GM19351 (cell line): ENCODE data around the gene ANAPC4.
"Not testable (repeated sequence)": the region's sequence is repeated elsewhere in the genome, so short reads cannot be mapped to it uniquely, and the experiment has no call there.

Source experiments
- ATAC-seq: cut with Tn5 transposase; IDR thresholded peaks from one replicate; pipeline ENCODE4 v1.9.1; 2021; ENCODE audit warnings: mild to moderate bottlenecking, moderate library complexity; ENCODE audit not compliant: unreplicated experiment

ANAPC4 gene, protein sequence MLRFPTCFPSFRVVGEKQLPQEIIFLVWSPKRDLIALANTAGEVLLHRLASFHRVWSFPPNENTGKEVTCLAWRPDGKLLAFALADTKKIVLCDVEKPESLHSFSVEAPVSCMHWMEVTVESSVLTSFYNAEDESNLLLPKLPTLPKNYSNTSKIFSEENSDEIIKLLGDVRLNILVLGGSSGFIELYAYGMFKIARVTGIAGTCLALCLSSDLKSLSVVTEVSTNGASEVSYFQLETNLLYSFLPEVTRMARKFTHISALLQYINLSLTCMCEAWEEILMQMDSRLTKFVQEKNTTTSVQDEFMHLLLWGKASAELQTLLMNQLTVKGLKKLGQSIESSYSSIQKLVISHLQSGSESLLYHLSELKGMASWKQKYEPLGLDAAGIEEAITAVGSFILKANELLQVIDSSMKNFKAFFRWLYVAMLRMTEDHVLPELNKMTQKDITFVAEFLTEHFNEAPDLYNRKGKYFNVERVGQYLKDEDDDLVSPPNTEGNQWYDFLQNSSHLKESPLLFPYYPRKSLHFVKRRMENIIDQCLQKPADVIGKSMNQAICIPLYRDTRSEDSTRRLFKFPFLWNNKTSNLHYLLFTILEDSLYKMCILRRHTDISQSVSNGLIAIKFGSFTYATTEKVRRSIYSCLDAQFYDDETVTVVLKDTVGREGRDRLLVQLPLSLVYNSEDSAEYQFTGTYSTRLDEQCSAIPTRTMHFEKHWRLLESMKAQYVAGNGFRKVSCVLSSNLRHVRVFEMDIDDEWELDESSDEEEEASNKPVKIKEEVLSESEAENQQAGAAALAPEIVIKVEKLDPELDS

DNA sequence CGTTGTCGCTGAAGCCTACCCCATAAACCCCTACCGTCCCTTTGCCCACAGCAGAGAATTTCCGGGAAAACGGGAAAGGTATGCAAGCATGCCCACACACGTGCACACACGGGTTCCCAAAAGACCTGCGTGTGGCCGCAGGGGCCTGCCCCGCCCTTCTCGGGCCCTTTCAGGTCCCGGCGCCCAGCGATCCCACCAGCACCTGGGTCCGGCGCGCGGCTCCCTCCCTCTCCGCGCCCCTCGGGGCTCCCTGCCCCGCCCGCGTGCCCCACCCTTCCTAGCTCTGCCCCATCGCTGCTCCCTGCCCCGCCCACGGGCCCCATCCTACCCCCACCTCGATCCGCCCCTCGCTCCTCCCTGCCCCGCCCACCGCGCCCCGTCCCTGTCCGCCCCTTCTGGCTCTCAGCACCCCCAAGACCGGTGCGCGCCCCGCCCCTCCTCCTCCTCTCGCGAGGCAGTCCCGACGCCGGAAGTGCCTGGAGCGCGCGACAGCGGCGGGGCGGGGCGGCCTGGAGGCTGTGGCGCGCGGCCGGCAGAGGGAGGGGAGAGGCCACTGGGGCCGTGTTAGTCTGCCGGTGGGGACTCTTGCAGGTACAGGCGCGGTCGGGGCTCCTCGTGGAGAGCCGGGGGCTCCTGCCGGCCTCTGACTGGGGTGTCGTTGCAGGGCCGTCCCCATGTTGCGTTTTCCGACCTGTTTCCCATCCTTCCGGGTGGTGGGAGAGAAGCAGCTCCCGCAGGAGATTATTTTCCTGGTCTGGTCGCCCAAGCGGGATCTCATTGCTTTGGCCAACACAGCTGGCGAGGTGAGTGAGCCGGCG, at the start of gene ANAPC4:
Gene ANAPC4 (plus strand): TSS at position 510 of the 818 bp plus-strand sequence. CDS start 165 bp downstream, at position 675.
- peak; percentile 94 for ATAC-seq

DNA sequence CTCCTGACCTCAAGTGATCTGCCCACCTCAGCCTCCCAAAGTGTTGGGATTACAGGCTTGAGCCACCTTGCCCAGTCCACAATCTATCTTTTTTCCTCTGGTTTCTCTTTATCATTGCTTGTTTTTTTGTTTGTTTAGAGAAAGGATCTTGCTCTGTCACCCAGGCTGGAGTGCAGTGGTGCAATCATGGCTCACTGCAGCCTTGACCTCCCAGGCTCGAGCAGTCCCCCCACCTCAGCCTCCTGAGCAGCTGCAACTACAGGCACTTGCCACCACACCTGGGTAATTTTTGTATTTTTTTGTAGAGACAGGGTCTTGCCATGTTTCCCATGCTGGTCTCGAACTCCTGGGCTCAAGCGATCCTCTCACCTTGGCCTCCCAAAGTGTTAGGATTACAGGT, 48.6 kb upstream of the ANAPC4 start:
- ATAC-seq: not testable (repeated sequence)

DNA sequence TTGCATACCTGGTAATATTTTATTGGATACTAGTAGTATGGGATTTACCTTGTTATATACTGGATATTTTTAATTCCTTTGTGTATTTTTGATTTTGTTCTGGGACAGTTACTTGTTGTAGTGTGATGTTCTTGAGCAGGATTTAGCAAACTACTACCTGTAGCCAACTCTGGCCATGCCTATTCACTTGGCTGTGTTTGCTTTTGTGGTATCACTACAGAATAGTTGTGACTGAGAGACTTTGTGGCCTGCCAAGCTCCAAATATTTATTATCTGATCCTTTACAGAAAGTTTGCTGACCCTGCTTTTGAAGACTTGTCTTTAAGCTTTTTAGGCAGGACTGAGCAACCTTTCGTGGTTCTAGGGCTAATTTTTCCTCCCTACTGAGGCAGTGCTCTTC, 46.7 kb upstream of the ANAPC4 start:
- no peak for ATAC-seq

DNA sequence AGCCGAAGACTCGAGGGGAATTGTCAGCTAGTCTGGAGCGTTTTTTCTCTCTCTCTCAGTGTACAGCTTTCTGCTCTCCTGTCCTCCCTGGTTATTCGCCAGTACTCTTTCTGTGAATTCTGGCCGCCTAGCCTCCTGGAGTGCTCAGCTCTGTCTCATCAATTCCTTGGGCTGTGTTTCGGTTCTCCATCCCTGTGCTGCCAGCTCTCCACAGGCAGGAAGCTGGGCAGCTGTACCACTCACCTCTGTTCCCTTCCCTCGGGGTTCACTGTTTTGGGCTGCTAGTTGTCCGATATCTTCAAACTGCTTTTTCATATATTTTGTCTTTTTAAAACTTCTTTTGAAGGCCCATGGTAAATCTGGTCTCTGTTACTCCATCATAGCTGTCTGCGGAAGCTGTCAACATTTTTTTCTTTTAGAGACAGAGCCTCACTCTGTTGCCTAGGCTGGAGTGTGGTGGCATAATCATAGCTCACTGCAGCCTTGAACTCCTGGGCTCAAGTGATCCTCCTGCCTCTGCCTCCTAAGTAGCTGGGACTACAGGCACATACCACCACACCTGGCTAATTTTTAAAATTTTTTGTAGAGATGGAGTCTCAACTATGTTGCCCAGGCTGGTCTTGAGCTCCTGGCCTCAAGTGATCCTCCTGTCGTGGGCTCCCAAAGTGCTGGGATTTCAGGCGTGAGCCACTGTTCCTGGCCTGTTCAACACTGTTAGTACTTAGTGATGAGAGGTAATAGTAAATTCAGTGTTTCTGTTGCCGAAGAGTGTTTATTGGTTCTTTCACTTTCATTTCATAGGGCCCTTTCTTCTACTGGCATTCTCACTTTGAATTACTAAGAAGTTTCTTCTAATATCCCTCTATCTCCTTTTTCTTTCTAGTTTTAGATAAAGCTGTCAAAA, 45.9 kb upstream of the ANAPC4 start:
- peak; percentile 92 for ATAC-seq

DNA sequence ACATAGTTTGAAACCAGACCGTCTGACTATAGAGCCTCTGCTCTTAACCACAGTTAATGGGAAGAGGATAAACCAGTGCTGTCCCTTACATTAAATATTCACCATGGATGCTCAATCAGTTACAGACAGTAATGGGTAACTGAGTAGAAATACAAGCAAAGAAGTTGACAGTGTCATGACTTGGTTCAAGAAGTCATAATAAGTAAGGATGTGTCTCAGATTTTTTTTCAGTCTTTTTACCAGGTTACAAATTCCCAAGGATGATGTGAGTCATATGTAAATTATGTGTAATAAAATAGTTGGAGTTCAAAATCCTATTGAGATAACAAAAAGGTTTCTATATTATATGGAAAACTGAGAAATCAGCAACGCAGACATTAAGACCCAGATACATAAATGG, 33.4 kb upstream of the ANAPC4 start:
- ATAC-seq: no peak

DNA sequence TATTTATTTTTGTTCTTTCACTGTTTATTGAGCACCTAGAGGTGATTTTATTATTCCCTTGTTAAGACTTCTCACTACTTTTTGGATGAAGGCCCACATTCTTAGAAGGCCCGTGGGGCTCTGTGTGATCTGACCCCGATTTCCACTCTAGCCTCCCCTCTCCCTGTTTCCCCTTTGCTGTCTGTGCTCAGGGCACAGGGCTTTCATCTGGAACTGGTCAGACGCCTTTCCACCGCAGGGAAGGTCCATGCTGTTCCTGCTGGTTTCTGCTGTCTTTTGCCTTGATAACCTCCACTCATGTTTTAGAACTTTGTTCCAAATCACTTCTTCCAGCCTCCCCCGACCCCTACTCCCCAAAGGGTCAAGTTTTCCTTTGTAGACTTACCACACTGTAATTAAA, 31.3 kb upstream of the ANAPC4 start:
- no peak for ATAC-seq

DNA sequence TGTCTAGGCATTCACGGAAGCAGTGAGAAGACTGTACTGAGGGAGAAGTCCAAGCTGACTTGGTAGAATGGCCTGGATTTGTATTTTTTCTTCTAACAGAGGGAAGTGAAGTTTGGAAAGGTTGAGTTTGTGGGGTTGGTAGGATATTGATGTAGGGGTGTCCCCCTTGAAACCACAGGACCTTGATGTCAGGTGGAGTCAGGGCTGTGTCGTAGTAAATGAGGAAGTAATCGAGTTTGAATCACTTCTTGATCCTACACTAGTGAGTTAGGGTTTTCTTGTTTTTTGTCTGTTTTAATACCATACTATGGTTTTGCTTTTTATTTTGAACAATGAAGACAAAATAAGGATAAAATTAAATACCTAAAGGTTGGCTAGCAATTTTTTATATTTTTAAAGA, 30.1 kb upstream of the ANAPC4 start:
- peak; percentile 87 for ATAC-seq

DNA sequence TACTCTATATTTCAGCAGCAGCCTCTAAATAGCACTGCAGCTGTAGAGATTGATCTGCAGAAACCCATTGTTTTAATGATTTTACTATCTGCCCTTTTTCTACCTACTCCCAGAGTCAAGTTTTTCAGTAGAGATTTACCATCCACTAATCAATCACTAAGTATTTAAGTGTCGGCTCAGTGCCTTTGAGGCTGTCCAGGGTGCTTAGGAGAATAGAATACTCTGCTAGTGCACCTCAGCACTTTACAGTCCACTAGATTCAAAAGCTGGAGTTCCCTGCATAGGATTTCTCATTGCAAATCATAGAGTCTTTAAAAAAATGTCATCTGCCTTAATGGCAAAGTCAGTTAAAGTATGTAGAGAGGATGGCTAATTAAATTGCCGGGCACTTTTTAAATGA, 29.6 kb upstream of the ANAPC4 start:
- no peak for ATAC-seq

DNA sequence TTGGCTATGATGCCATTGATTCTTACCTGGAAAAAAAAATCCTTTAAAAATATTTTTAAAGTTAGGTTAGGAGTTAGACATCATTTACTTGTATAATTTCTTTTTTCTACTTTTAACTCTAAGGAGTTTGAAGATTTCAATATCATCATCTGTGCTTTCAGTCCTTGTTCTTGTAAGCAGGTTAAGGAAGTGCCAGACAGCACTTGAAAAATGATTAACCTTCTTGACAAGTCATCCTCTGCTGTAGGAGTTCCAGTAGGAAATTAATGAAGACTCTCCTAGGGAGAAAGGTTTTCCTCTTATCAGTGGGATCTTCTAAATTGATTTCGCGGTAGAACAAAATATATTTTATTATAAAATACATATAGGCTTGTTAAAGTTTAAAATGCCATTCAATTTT, 29.1 kb upstream of the ANAPC4 start:
- ATAC-seq: no peak

DNA sequence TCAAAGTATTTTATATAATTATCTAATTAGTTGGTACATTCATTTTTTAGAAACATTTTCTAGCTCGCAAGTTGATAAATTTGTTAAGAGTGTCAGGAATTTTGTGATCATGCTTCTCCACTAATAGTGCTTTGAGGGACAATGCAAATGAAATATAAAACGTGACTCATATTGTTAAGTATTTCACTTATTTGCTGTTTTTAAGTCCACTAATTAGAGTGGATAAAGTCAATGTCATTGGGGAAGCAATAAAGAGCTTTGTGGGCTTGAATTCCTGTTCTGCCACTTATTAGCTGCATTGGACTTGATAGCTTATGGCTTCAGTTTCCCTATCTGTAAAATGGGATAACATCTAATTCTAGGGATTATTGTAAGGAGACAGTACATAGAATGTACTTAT, 26.5 kb upstream of the ANAPC4 start:
- ATAC-seq: no peak

DNA sequence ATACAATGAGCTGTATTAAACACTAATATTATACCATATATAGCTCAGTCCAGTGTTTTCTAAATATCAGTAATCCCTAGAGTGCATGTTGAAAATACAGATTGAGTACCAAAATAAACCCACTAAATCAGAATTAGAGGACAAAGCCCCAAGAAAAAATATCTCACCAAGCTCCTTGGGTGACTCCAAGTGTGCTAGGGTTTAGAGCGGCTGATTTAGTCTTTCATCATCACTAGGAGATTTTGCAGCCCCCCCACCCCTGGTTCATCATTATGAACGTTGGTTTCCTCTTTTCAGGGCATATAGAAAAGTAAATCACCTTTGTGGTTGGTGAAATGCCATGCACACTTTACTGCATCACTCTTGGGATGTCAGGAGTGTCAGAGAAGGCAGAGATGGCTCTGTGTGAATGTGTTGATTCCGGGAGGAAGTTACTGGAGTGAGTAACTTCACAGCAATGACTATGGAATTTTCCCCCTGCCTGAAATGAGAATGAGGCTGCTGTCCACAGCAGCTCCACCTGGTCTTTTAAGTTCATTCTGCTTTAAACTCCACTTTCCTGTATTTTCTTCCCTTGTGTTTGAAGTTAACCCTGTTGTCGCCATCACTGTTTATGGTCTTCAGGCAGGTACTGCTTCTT, 25.2 kb upstream of the ANAPC4 start:
- no peak for ATAC-seq

DNA sequence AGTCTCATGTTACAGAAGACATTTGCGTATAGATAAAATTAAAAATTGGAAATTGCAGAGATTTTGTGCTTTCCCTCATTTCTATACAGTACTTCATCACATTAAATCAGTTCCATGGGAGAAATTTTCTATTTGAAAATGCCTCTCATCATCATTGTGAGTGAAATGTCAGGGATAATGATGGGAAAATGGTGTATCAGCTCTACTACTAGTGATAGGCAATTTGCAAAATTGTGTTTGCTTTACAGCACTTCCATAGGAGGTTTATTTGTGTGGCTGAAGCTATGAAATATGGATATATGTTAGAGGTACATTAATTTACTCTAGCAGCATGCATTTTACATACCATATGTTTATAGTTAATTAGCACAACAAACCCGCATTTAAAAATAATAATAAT, 21.0 kb upstream of the ANAPC4 start:
- ATAC-seq: no peak

DNA sequence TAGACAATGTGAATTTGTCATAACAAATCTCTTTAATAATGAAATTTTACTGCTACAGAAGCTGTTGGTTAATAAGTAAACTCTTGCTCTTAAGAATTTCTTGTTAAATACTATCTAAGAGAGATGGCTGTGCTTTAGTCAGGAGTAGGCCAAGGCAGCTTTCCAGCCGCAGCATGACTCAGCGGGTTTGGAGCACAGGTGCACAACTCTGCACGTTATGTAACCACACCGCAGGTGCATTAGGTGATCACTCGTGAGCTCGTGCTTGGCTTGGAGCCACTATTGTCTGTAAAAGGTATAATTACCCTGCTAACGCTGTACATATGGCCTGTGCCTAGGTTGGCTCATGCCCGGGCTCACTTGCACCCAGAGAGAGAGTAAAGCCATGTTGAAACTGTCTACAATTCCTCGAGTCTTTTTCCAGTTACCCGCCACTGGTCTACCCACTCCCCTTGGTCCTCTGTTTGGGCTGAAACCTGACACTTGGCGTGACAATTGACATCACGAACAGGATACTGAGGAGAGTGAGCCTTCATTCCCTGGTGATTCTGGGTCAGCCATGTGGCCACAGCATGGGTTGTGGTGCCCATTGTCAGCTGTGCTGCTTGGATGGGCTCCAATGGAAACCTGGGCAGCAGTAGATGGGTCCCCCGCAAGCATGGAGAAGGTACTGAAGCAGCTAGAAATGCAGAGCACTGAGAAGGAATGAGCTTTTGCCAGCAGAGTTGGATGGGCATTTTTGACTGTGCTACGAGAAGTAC, 18.4 kb upstream of the ANAPC4 start:
- no peak for ATAC-seq

DNA sequence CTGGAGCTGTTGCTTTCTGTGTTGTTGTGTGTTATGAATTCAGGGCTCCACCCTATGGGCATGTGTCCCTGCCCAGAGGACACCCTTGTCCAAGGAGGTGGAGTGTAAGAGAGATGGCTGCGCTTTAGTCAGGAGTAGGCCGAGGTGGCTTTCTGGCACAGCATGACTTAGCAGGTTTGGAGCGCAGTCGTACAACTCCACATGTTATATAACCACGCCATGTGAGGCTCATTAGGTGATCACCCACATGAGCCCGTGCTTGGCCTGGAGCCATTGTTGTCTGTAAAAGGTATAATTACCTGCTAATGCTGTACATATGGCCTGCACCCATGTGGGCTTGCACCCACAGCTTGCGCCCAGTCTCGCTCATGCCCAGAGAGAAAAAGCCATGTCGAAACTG, 15.8 kb upstream of the ANAPC4 start:
- ATAC-seq: no peak

DNA sequence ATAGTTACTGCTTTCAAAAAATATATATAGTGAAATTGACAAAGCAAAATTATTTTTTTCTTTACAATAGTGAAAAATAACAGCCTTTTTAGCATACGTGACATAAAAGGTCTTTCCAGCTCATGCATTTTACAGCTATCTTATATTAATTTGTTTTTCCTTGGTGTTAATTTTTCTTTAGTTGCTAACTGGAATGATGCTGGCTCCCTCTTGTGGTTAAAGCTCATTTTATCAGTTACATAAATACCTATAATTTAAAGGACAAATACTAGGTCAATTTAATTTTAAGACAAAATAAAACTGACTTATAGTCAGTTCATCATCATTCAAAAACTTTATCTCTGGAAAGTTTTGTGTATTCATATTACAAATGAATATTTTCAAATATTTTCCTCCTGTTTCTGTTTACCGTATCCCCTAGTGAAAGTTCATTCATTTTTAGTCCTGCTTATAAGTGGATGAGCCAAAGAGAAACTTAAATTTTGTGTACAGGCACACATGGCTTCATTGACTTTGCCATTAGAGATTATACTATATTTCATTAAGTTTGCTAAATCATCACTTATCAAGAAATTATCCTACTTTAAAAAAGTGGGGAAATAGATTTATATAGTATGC, 9.9 kb upstream of the ANAPC4 start:
- no peak for ATAC-seq

DNA sequence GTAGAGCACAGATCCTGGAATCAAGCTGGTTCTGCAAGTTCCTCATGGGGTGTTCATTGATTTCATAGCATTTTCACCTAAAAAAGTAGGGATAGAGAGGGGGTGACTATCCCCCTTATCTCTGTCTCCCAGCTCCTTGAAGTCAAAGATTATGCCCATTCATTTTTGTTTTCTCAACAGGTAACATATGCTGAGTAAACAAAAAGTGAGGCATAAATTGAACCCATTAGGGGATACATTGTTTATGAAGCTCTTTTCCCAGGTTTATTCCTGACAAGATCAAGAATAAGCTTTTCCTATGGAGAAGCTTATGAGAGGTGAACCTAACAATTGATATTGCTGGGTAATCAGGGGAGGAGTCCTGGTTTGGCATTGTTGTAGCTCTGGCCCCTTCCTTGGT, 9.2 kb upstream of the ANAPC4 start:
- no peak for ATAC-seq

DNA sequence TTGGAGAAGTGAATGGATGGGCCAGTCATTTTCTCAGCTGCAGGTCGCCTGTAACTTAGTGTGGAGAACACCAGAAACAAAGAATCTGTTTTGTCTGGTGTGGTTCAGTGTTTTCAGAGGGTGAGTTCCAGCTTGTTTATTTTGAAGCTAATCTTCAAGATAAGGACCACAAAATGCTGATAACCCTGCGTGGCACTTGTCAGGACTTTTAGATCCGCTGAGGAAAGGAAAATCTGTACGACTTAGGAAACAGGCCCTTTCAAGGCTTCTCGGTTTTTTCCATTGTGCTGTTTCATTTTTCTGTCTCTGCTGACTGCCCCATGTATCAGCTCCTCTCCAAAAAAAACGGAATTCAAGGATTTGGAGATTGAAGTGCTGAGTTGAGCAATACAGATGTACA, 8.7 kb upstream of the ANAPC4 start:
- ATAC-seq: no peak

DNA sequence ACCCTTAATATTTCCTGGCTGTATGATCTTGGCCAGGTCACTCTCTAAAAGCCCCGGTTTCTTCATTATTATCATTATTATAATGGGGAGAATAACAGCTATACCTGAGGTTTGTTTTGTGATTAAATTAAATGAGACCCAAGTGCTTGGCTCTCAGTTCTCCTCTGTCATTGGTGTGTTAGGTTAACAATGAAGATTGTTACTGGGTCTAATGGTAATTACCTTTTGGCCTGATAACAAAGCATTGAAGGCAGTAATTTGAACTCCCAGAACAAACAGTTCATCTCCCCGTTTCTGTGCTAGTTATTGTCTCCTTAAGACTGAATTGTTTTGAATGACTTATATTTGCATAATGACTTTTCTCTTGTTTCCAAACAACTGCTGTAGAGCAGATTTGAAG, 6.8 kb upstream of the ANAPC4 start:
- no peak for ATAC-seq

DNA sequence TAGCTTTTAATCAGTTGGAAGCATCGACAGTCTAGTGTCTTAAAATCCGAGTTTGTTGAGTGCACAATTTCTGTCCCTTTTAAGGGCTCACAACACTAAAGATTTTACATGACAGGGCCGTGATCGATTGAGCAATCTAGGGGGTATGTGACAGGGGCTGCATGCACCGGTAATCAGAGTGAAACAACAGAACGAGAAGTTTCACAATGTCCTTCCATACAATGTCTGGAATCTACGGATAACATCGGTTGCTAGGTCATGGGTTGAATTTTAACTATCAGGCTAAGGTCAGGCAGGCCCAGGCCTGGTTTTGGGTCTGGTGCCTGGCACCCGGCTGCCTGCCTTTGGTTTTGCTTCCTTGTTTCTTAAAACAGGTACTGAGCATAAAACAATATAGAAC, 4.5 kb upstream of the ANAPC4 start:
- ATAC-seq: not testable (repeated sequence)
